WTC11 (cell line): ENCODE data around the gene ARMC2.

ENCODE experiments used
- CTCF ChIP-seq: fragments of 200-600 bp; IDR thresholded peaks from 2 replicates; pipeline ENCODE4 v1.8.0; 2022; ENCODE audit warnings: antibody characterized with exemption
- ELF4 ChIP-seq: sonication (generic); formaldehyde crosslinking; IDR thresholded peaks from 2 replicates; pipeline ENCODE4 v1.8.1; 2022; ENCODE audit warnings: low read depth, mild to moderate bottlenecking, moderate library complexity, missing genetic modification reagents
- ETV6 ChIP-seq: sonication (generic); formaldehyde crosslinking; IDR thresholded peaks from 2 replicates; pipeline ENCODE4 v1.8.1; 2022; ENCODE audit warnings: mild to moderate bottlenecking, missing genetic modification reagents
- GABPB1 ChIP-seq: sonication (generic); formaldehyde crosslinking; IDR thresholded peaks from 2 replicates; pipeline ENCODE4 v1.8.1; 2023; ENCODE audit warnings: mild to moderate bottlenecking, missing genetic modification reagents
- HMGXB4 ChIP-seq: sonication (generic); formaldehyde crosslinking; IDR thresholded peaks from 2 replicates; pipeline ENCODE4 v1.8.1; 2023; ENCODE audit warnings: mild to moderate bottlenecking, moderate library complexity, missing genetic modification reagents
- KAT7 ChIP-seq: sonication (generic); formaldehyde crosslinking; IDR thresholded peaks from 2 replicates; pipeline ENCODE4 v1.8.1; 2023; ENCODE audit warnings: missing genetic modification reagents, mild to moderate bottlenecking, borderline replicate concordance
- MLX ChIP-seq: sonication (generic); formaldehyde crosslinking; IDR thresholded peaks from 2 replicates; pipeline ENCODE4 v1.8.1; 2023; ENCODE audit warnings: mild to moderate bottlenecking, missing genetic modification reagents, moderate library complexity
- NR2C2 ChIP-seq: sonication (generic); formaldehyde crosslinking; IDR thresholded peaks from 2 replicates; pipeline ENCODE4 v1.8.0; 2022; ENCODE audit warnings: mild to moderate bottlenecking, missing genetic modification reagents
- PRDM15 ChIP-seq: sonication (generic); formaldehyde crosslinking; IDR thresholded peaks from 2 replicates; pipeline ENCODE4 v1.8.0; 2022; ENCODE audit warnings: missing genetic modification reagents
- TP53 ChIP-seq: sonication (generic); formaldehyde crosslinking; IDR thresholded peaks from 2 replicates; pipeline ENCODE4 v1.8.1; 2023; ENCODE audit warnings: mild to moderate bottlenecking, missing genetic modification reagents
- USF2 ChIP-seq: sonication (generic); formaldehyde crosslinking; IDR thresholded peaks from 2 replicates; pipeline ENCODE4 v1.8.1; 2023; ENCODE audit warnings: mild to moderate bottlenecking, missing genetic modification reagents, moderate library complexity
- ZNF121 ChIP-seq: sonication (generic); formaldehyde crosslinking; IDR thresholded peaks from 2 replicates; pipeline ENCODE4 v1.8.0; 2023; ENCODE audit warnings: missing genetic modification reagents
- ZNF138 ChIP-seq: sonication (generic); formaldehyde crosslinking; conservative IDR thresholded peaks from 2 replicates; pipeline ENCODE4 v1.8.1; 2022; ENCODE audit warnings: mild to moderate bottlenecking, moderate library complexity, missing genetic modification reagents
- ZNF425 ChIP-seq: fragments of 250-450 bp; sonication (Bioruptor Pico); conservative IDR thresholded peaks from 2 replicates; pipeline ENCODE4 v1.9.0; 2021; ENCODE audit warnings: mild to moderate bottlenecking

GRCh38 chr6:108799791-108800190 lies 48.4 kb upstream of the ARMC2 start:
- no peak for TF ChIP-seq CTCF
- TF ChIP-seq ZNF121 = no peak
- no peak for TF ChIP-seq NR2C2 (CRISPR knock-in tag)
- TF ChIP-seq PRDM15 (CRISPR knock-in tag) = no peak
- no peak for TF ChIP-seq HMGXB4 (CRISPR knock-in tag)
- TF ChIP-seq GABPB1 (CRISPR knock-in tag) = no peak
- no peak for TF ChIP-seq ZNF138
- no peak for TF ChIP-seq ETV6 (CRISPR knock-in tag)
- no peak for TF ChIP-seq TP53 (CRISPR knock-in tag)
- no peak for TF ChIP-seq ZNF425 (CRISPR knock-in tag)
- no peak for TF ChIP-seq KAT7 (CRISPR knock-in tag)
- TF ChIP-seq ELF4 (CRISPR knock-in tag) = no peak
- TF ChIP-seq MLX = no peak
- no peak for TF ChIP-seq USF2 (CRISPR knock-in tag)
